SK-N-SH treated with all-trans-retinoic acid at 6 μM for 48 hours (cell line): ENCODE results near the gene LRRC51.

Source experiments
- ATAC-seq: fragments of 200-7000 bp; cut with Tn5 transposase; 3 replicates; pipeline ENCODE4 v1.9.1; 2020; ENCODE audit warnings: mild to moderate bottlenecking, moderate library complexity
- BACH2 ChIP-seq: fragments of 250-450 bp; sonication (Bioruptor Pico); IDR thresholded peaks from 2 replicates; pipeline ENCODE4 v1.9.0; 2021; ENCODE audit warnings: mild to moderate bottlenecking, borderline replicate concordance
- ESRRG ChIP-seq: fragments of 250-450 bp; sonication (Bioruptor Pico); IDR thresholded peaks from 2 replicates; pipeline ENCODE4 v1.6.1; 2021; ENCODE audit warnings: mild to moderate bottlenecking
- GLIS3 ChIP-seq: fragments of 250-450 bp; sonication (Bioruptor Pico); IDR thresholded peaks from 2 replicates; pipeline ENCODE4 v1.5.0; 2020; ENCODE audit warnings: mild to moderate bottlenecking, moderate library complexity
- ISL1 ChIP-seq: fragments of 250-450 bp; sonication (Bioruptor Pico); IDR thresholded peaks from 2 replicates; pipeline ENCODE4 v2.1.2; 2022; ENCODE audit warnings: mild to moderate bottlenecking, moderate library complexity
- OSR1 ChIP-seq: fragments of 250-450 bp; sonication (Bioruptor Pico); IDR thresholded peaks from 2 replicates; pipeline ENCODE4 v1.8.0; 2022; ENCODE audit warnings: moderate library complexity, mild to moderate bottlenecking, inconsistent platforms
- PPARA ChIP-seq: fragments of 250-450 bp; sonication (Bioruptor Pico); IDR thresholded peaks from 2 replicates; pipeline ENCODE4 v1.5.0; 2020; ENCODE audit warnings: mild to moderate bottlenecking, borderline replicate concordance
- SNAI2 ChIP-seq: fragments of 250-450 bp; sonication (Bioruptor Pico); IDR thresholded peaks from 2 replicates; pipeline ENCODE4 v1.5.0; 2020; ENCODE audit warnings: mild to moderate bottlenecking, moderate library complexity
- TCF4 ChIP-seq: fragments of 250-450 bp; sonication (Bioruptor Pico); IDR thresholded peaks from 2 replicates; pipeline ENCODE4 v1.8.0; 2021; ENCODE audit warnings: mild to moderate bottlenecking, moderate library complexity, borderline replicate concordance
- ZC3H10 ChIP-seq: fragments of 250-450 bp; sonication (Bioruptor Pico); IDR thresholded peaks from 2 replicates; pipeline ENCODE4 v1.5.1; 2021; ENCODE audit warnings: mild to moderate bottlenecking, moderate library complexity
- ZFP3 ChIP-seq: fragments of 250-450 bp; sonication (Bioruptor Pico); IDR thresholded peaks from 2 replicates; pipeline ENCODE4 v1.5.0; 2020; ENCODE audit warnings: mild to moderate bottlenecking, moderate library complexity
- ZFP30 ChIP-seq: fragments of 450-650 bp; formaldehyde crosslinking; IDR thresholded peaks from 2 replicates; pipeline ENCODE4 v1.5.0; 2022; ENCODE audit warnings: mild to moderate bottlenecking, moderate library complexity
- ZNF565 ChIP-seq: fragments of 450-650 bp; formaldehyde crosslinking; conservative IDR thresholded peaks from 2 replicates; pipeline ENCODE4 v1.5.0; 2020; ENCODE audit warnings: low read depth, mild to moderate bottlenecking, moderate library complexity
- ZNF70 ChIP-seq: fragments of 450-650 bp; formaldehyde crosslinking; IDR thresholded peaks from 2 replicates; pipeline ENCODE4 v1.5.0; 2020; ENCODE audit warnings: mild to moderate bottlenecking, moderate library complexity
- ZNF8 ChIP-seq: fragments of 450-650 bp; formaldehyde crosslinking; IDR thresholded peaks from 2 replicates; pipeline ENCODE4 v1.5.0; 2020; ENCODE audit warnings: mild to moderate bottlenecking, moderate library complexity
- TF ChIP-seq, protein P1 (sequence below): fragments of 250-450 bp; sonication (Bioruptor Pico); IDR thresholded peaks from 2 replicates; pipeline ENCODE4 v1.5.1; 2020; ENCODE audit warnings: low read depth, mild to moderate bottlenecking, moderate library complexity
- TF ChIP-seq, protein P2 (sequence below): fragments of 250-450 bp; sonication (Bioruptor Pico); IDR thresholded peaks from 2 replicates; pipeline ENCODE4 v1.8.0; 2021; ENCODE audit warnings: low read depth, mild to moderate bottlenecking, moderate library complexity, borderline replicate concordance
- TF ChIP-seq, protein P3 (sequence below): fragments of 250-450 bp; sonication (Bioruptor Pico); IDR thresholded peaks from 2 replicates; pipeline ENCODE4 v1.5.0; 2020; ENCODE audit warnings: mild to moderate bottlenecking, moderate library complexity

The LRRC51 gene

DNA sequence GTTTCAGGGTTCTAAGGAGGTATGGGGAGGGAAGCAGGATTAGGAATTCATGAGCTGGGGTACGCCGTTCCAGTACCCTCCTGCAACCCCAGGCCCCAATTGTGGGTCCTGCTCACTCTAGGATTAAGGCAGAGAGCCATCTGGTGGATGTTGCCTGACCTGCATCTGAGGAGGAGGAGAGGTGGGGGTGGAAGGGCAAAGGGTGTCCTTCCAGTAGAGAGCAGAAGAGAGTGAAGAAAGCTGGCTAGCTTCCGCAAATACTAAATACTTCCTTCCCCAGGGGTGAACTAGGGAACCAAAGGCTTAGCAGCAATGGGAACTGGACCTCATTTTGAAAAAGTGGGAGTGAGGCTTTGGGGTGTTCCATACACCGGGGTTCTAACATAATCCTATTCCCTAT is 10.6 kb downstream of the LRRC51 start:
- TF ChIP-seq ZNF70: no peak
- no peak for TF ChIP-seq ZNF565 (CRISPR knock-in tag)
- TF ChIP-seq OSR1: no peak
- TF ChIP-seq ZNF8: no peak
- TF ChIP-seq BACH2: no peak
- TF ChIP-seq, protein P1, sequence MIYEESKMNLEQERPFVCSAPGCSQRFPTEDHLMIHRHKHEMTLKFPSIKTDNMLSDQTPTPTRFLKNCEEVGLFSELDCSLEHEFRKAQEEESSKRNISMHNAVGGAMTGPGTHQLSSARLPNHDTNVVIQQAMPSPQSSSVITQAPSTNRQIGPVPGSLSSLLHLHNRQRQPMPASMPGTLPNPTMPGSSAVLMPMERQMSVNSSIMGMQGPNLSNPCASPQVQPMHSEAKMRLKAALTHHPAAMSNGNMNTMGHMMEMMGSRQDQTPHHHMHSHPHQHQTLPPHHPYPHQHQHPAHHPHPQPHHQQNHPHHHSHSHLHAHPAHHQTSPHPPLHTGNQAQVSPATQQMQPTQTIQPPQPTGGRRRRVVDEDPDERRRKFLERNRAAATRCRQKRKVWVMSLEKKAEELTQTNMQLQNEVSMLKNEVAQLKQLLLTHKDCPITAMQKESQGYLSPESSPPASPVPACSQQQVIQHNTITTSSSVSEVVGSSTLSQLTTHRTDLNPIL (CRISPR knock-in tag): no peak
- TF ChIP-seq TCF4 (CRISPR knock-in tag): no peak
- peak; percentile 93 for ATAC-seq

DNA sequence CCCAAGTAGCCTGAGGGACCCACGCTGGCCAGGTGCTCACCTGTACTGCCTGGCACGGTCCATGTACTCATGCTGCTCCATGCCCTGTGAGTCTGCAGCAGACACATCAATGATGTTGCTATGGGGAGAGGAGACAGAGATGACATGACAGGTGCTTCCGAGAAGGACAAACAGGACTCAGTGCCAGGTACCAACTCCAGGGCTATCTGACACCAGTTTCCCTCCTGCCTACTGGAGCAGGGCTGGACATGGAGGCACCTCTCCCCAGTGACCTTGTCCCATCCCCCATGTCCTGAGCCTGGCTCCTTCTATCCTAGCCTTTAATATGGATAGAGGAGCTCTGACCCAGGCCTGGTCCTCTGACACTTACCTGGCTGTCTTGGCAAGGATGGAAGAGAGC is 18.1 kb downstream of the LRRC51 start:
- ATAC-seq: no peak
- TF ChIP-seq GLIS3 (CRISPR knock-in tag) (no peak), SNAI2 (no peak), ZNF565 (CRISPR knock-in tag) (no peak)

DNA sequence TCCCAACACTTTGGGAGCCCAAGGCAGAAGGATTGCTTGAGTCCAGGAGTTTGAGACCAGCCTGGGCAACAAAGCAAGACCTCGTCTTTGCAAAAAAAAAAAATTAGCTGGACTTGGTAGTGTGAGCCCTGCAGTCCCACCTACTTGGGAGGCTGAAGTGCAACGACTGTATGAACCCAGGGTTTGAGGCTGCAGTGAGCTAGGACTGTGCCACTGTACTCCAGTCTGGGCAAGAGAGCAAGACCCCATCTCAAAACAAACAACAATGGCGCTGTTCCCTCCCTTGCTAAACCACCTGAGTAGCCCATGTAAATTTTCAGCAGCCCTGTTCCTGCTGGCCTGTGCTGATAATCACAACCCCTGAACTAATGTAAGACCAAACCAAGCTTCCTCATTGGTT is 19.4 kb downstream of the LRRC51 start:
- ATAC-seq: no peak
- TF ChIP-seq PPARA (CRISPR knock-in tag) (no peak), ZFP30 (CRISPR knock-in tag) (no peak), ESRRG (CRISPR knock-in tag) (no peak), BACH2 (no peak), ZNF70 (no peak), GLIS3 (CRISPR knock-in tag) (no peak)
- TF ChIP-seq, protein P2, sequence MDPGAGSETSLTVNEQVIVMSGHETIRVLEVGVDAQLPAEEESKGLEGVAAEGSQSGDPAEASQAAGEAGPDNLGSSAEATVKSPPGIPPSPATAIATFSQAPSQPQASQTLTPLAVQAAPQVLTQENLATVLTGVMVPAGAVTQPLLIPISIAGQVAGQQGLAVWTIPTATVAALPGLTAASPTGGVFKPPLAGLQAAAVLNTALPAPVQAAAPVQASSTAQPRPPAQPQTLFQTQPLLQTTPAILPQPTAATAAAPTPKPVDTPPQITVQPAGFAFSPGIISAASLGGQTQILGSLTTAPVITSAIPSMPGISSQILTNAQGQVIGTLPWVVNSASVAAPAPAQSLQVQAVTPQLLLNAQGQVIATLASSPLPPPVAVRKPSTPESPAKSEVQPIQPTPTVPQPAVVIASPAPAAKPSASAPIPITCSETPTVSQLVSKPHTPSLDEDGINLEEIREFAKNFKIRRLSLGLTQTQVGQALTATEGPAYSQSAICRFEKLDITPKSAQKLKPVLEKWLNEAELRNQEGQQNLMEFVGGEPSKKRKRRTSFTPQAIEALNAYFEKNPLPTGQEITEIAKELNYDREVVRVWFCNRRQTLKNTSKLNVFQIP (CRISPR knock-in tag): no peak
- TF ChIP-seq, protein P3, sequence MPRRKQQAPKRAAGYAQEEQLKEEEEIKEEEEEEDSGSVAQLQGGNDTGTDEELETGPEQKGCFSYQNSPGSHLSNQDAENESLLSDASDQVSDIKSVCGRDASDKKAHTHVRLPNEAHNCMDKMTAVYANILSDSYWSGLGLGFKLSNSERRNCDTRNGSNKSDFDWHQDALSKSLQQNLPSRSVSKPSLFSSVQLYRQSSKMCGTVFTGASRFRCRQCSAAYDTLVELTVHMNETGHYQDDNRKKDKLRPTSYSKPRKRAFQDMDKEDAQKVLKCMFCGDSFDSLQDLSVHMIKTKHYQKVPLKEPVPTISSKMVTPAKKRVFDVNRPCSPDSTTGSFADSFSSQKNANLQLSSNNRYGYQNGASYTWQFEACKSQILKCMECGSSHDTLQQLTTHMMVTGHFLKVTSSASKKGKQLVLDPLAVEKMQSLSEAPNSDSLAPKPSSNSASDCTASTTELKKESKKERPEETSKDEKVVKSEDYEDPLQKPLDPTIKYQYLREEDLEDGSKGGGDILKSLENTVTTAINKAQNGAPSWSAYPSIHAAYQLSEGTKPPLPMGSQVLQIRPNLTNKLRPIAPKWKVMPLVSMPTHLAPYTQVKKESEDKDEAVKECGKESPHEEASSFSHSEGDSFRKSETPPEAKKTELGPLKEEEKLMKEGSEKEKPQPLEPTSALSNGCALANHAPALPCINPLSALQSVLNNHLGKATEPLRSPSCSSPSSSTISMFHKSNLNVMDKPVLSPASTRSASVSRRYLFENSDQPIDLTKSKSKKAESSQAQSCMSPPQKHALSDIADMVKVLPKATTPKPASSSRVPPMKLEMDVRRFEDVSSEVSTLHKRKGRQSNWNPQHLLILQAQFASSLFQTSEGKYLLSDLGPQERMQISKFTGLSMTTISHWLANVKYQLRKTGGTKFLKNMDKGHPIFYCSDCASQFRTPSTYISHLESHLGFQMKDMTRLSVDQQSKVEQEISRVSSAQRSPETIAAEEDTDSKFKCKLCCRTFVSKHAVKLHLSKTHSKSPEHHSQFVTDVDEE: no peak

DNA sequence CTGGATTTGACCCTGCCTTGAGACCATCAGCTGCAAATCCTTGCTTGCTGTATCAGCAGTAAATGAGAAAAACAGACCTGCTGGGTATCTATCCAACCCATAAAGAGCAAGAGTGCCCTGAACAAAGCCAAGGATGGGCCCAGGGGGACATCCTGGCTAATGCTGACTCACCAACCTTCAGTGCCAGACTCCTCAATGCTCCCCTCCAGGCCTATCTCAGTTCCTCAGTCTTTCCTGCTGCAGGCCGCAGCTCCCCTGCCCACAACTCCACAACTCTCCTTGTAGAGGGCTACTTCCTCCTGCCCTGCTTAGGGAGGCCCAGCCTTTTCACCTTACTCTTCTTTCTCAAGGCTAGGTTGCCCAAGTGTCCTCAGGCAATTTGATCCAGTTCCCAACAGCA is 19.8 kb downstream of the LRRC51 start:
- no peak for ATAC-seq
- TF ChIP-seq ZC3H10 (CRISPR knock-in tag): no peak
- TF ChIP-seq, protein P2 (CRISPR knock-in tag): no peak
- TF ChIP-seq, protein P1 (CRISPR knock-in tag): no peak
- TF ChIP-seq, all 23 proteins: peak for 0

DNA sequence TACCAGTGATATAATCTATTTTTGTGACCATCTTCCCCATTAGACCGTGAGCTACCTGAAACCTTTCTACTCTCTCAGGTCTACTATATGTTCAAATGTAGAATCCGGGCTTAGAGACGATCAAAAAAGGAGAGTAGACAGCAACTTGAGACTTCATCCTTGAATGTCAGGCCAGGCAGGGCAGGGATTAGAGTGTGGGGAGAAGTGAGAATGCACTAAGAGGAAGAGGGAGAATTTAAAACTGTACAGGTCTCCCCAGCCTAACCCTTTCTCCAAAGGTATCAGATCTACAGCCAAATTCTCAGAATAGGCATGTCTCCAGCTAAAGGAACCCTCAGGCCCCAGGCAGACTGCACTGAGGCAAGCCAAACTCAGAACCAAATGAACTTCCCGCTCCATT is 21.5 kb downstream of the LRRC51 start:
- ATAC-seq: no peak

DNA sequence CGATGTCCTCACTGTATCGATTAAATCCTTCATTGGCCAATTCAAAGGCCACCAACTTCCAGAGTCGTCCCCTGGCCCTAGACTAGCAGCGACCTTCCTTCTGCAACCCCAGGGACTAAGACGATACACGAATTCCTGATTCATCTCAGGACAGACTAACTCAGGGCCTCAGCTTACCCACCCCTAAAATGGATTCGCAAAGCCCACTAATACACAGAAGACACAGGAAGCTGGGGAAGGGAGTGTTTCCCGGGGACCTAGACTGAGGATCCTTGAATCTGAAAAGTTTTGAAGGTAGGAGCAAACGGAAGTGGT is 21.9 kb downstream of the LRRC51 start:
- ATAC-seq: no peak
- no peak for TF ChIP-seq ZNF70
- TF ChIP-seq ESRRG (CRISPR knock-in tag): no peak
- no peak for TF ChIP-seq PPARA (CRISPR knock-in tag)
- no peak for TF ChIP-seq ZFP30 (CRISPR knock-in tag)
- no peak for TF ChIP-seq ISL1 (CRISPR knock-in tag)
- TF ChIP-seq ZFP3 (CRISPR knock-in tag): 0 out of 2 replicates have a peak, but pooled peaks have one; percentile 49
- no peak for TF ChIP-seq BACH2
- TF ChIP-seq, protein P3: no peak

More for the DNA sequence above, 21.5 kb downstream of the LRRC51 start:
- no peak for TF ChIP-seq ZFP3 (CRISPR knock-in tag)
